HepG2 (cell line): Measurements from ENCODE around the gene TBC1D20. TPM values are rescaled to one million over a fixed set of nuclear protein-coding genes. Genes with fewer than 3 reads are reported as not detected.
A peak's percentile ranks its signal among the peaks of the same experiment; 100 is the strongest.

ENCODE experiments used
- ATF2 ChIP-seq: sonication (generic); formaldehyde crosslinking; IDR thresholded peaks from 2 replicates; pipeline ENCODE4 v1.4.0; 2020; ENCODE audit warnings: missing genetic modification reagents
- ATRX ChIP-seq: sonication (generic); formaldehyde crosslinking; IDR thresholded peaks from 2 replicates; pipeline ENCODE4 v1.4.0; 2020; ENCODE audit warnings: missing genetic modification reagents, borderline replicate concordance
- CCAR2 ChIP-seq: fragments of 200-400 bp; formaldehyde crosslinking; optimal IDR thresholded peaks from 2 replicates; pipeline ENCODE3; 2018; ENCODE audit warnings: low read depth, mild to moderate bottlenecking, low read length, moderate library complexity
- CENPBD1 ChIP-seq: sonication (generic); formaldehyde crosslinking; IDR thresholded peaks from 2 replicates; pipeline ENCODE4 v1.8.0; 2022; ENCODE audit warnings: missing genetic modification reagents, low read depth, mild to moderate bottlenecking, borderline replicate concordance
- DR1 ChIP-seq: sonication (generic); formaldehyde crosslinking; IDR thresholded peaks from 2 replicates; pipeline ENCODE4 v1.8.0; 2021; ENCODE audit warnings: mild to moderate bottlenecking, missing genetic modification reagents, inconsistent platforms
- EZH2 ChIP-seq: conservative IDR thresholded peaks from 2 replicates; pipeline ENCODE4 v1.6.1; 2012; ENCODE audit warnings: mild to moderate bottlenecking, low read depth, low read length, moderate library complexity
- FOXK1 ChIP-seq: sonication (generic); formaldehyde crosslinking; IDR thresholded peaks from 2 replicates; pipeline ENCODE4 v1.4.0; 2020; ENCODE audit warnings: low read depth, missing genetic modification reagents, borderline replicate concordance
- FUBP1 ChIP-seq: sonication (generic); formaldehyde crosslinking; IDR thresholded peaks from 2 replicates; pipeline ENCODE4 v1.5.1; 2020; ENCODE audit warnings: missing genetic modification reagents, mild to moderate bottlenecking, borderline replicate concordance
- HIC2 ChIP-seq: sonication (generic); formaldehyde crosslinking; IDR thresholded peaks from 2 replicates; pipeline ENCODE4 v1.9.0; 2022; ENCODE audit warnings: low read depth, missing genetic modification reagents
- HNF1A ChIP-seq, 2 experiments: sonication (generic) in 1 of 2; formaldehyde crosslinking in 1 of 2; IDR thresholded peaks; 2 replicates each; pipeline versions ENCODE4 v1.4.0 to v1.6.1; 2016 to 2020; ENCODE audit warnings: borderline replicate concordance in 1 of 2, low read depth in 1 of 2, mild to moderate bottlenecking in 1 of 2, missing genetic modification reagents in 1 of 2
- HNRNPK ChIP-seq: fragments of 200-400 bp; formaldehyde crosslinking; IDR thresholded peaks from 2 replicates; pipeline ENCODE4 v1.6.1; 2018; ENCODE audit warnings: low read length, low read depth, moderate library complexity, mild to moderate bottlenecking; ENCODE audit not compliant: poor library complexity, severe bottlenecking
- KLF11 ChIP-seq: IDR thresholded peaks from 2 replicates; pipeline ENCODE4 v1.6.1; 2016; ENCODE audit warnings: missing compliant biosample characterization
- SMC3 ChIP-seq: IDR thresholded peaks from 2 replicates; pipeline ENCODE4 v1.6.1; 2011; ENCODE audit warnings: low read length, improper control_type of control experiment
- SSRP1 ChIP-seq: IDR thresholded peaks from 2 replicates; pipeline ENCODE4 v1.6.1; 2016; ENCODE audit warnings: control low read depth
- THAP7 ChIP-seq: sonication (generic); formaldehyde crosslinking; IDR thresholded peaks from 2 replicates; pipeline ENCODE4 v1.8.1; 2023; ENCODE audit warnings: mild to moderate bottlenecking, missing genetic modification reagents
- TP53 ChIP-seq: sonication (generic); formaldehyde crosslinking; conservative IDR thresholded peaks from 2 replicates; pipeline ENCODE4 v1.4.0; 2020; ENCODE audit warnings: missing genetic modification reagents
- YEATS2 ChIP-seq: sonication (generic); formaldehyde crosslinking; IDR thresholded peaks from 2 replicates; pipeline ENCODE4 v1.4.0; 2020; ENCODE audit warnings: missing genetic modification reagents, borderline replicate concordance
- polyA plus RNA-seq, 8 experiments: library from polyadenylated mRNA; depleted of rRNA in 3 of 8; stranded (reverse) in 7 of 8; unstranded in 1 of 8; fragments of >200 nt; fragmentation: Illumina TruSeq in 4 of 8; extraction: Trizol in 4 of 8; gene quantifications; 2 replicates each; pipeline versions ENCODE4 v1.2.1 to v1.2.3, GENCODE V29; 2011 to 2016; ENCODE audit warnings: low read depth in 4 of 8, missing spikeins in 1 of 8, mixed read lengths in 1 of 8; ENCODE audit not compliant: insufficient read depth in 1 of 8
- total RNA-seq, 5 experiments: library from RNA; depleted of rRNA; stranded (reverse); fragments of >200 nt; fragmentation: Illumina TruSeq; extraction: Trizol; gene quantifications; 2 replicates each; pipeline ENCODE4 v1.2.3, GENCODE V29; 2016; ENCODE audit warnings: low read depth in 1 of 5

Gene TBC1D20
- total and polyA plus RNA-seq, 2 of the 13 experiments (the other 11 are each of a cell fraction or from before 2014, with no cell fraction given), result 36.6 to 47.1 TPM

GRCh38 chr20:401682-402495 is 60.4 kb downstream of the TBC1D20 start (continued):
- TF ChIP-seq FUBP1 (CRISPR knock-in tag), result no peak
- TF ChIP-seq HNRNPK, result no peak
- no peak for TF ChIP-seq TP53 (CRISPR knock-in tag)
- no peak; the same call in 1 of the 2 replicates for TF ChIP-seq YEATS2
- TF ChIP-seq DR1 (CRISPR knock-in tag), result peak; percentile 80; the same call in 1 of the 2 replicates
- no peak for TF ChIP-seq EZH2
- TF ChIP-seq HNF1A (IDR thresholded peaks at IDR 0.05; ENCODE audit: low read depth), result peak; percentile 100
- TF ChIP-seq HNF1A (CRISPR knock-in tag; IDR thresholded peaks at IDR 0.05; ENCODE audit: borderline replicate concordance), result peak; percentile 100
- TF ChIP-seq THAP7 (CRISPR knock-in tag), result no peak
- no peak for TF ChIP-seq ATRX (CRISPR knock-in tag)
- no peak; the same call in 1 of the 2 replicates for TF ChIP-seq HIC2 (CRISPR knock-in tag)
- peak; percentile 73 for TF ChIP-seq KLF11
- peak; percentile 89; the same call in 1 of the 2 replicates for TF ChIP-seq FOXK1 (CRISPR knock-in tag)
- no peak; the same call in 1 of the 2 replicates for TF ChIP-seq SSRP1 (CRISPR knock-in tag)
- no peak for TF ChIP-seq CCAR2
- TF ChIP-seq CENPBD1, result no peak
- TF ChIP-seq ATF2 (CRISPR knock-in tag), result peak; percentile 96
- TF ChIP-seq SMC3, result peak; percentile 68
